Vagina (tissue), 2 donors: ENCODE data around the gene MRGPRF. TPM values are rescaled to one million over a fixed set of nuclear protein-coding genes. Genes with fewer than 3 reads are reported as not detected.

ENCODE experiments used
- DNase-seq, 2 donors: peaks; one replicate each; pipeline ENCODE4 v3.0.0-alpha.2; 2017; ENCODE audit errors: extremely low spot score in 2 of 2
- H3K27ac ChIP-seq: fragments of 200-600 bp; sonication (generic); one replicate; pipeline ENCODE4 v1.5.1; 2019
- H3K27me3 ChIP-seq: fragments of 200-600 bp; sonication (generic); one replicate; pipeline ENCODE4 v1.5.1; 2019
- H3K36me3 ChIP-seq, 2 donors: fragments of 200-600 bp; sonication (generic); one replicate each; pipeline ENCODE4 v1.5.1; 2017 to 2019
- H3K4me1 ChIP-seq: fragments of 200-600 bp; sonication (generic); one replicate; pipeline ENCODE4 v1.5.1; 2019
- H3K4me3 ChIP-seq, 2 donors: fragments of 200-600 bp; sonication (generic); 1 replicate in 1 of 2; 2 replicates in 1 of 2; pipeline ENCODE4 v1.5.1; 2016 to 2019
- H3K9me3 ChIP-seq: fragments of 200-600 bp; sonication (generic); one replicate; pipeline ENCODE4 v1.5.1; 2019
- CTCF ChIP-seq, 3 experiments: fragments of 450-650 bp in 2 of 3; fragments of 200-600 bp in 1 of 3; sonication (generic) in 1 of 3; IDR thresholded peaks; one replicate each; pipeline ENCODE4 v1.5.1; 2017 to 2019; ENCODE audit warnings: antibody characterized with exemption in 3 of 3, mild to moderate bottlenecking in 2 of 3, moderate library complexity in 2 of 3
- POLR2A ChIP-seq, 2 donors: fragments of 450-650 bp; IDR thresholded peaks; one replicate each; pipeline ENCODE4 v1.6.1; 2017; ENCODE audit warnings: antibody characterized with exemption in 2 of 2, mild to moderate bottlenecking in 2 of 2, moderate library complexity in 2 of 2
- POLR2AphosphoS5 ChIP-seq, 2 donors: sonication (generic); formaldehyde crosslinking; IDR thresholded peaks; one replicate each; pipeline ENCODE4 v1.9.0; 2017; ENCODE audit warnings: antibody characterized with exemption in 2 of 2, mild to moderate bottlenecking in 2 of 2, low read depth in 1 of 2; ENCODE audit not compliant: insufficient read depth in 1 of 2
- intact Hi-C: fragments of 100-400 bp; cut with DNase I; formaldehyde crosslinking; loops from one replicate; pipeline ENCODE4 v1.15.1; 2023
- total RNA-seq: library from RNA; depleted of rRNA; stranded (reverse); fragments of >200 nt; gene quantifications from one replicate; pipeline ENCODE4 v1.2.3, GENCODE V29; 2016

The MRGPRF gene
- total RNA-seq, 1 donor from 2014 or later = 84.5 TPM

DNA sequence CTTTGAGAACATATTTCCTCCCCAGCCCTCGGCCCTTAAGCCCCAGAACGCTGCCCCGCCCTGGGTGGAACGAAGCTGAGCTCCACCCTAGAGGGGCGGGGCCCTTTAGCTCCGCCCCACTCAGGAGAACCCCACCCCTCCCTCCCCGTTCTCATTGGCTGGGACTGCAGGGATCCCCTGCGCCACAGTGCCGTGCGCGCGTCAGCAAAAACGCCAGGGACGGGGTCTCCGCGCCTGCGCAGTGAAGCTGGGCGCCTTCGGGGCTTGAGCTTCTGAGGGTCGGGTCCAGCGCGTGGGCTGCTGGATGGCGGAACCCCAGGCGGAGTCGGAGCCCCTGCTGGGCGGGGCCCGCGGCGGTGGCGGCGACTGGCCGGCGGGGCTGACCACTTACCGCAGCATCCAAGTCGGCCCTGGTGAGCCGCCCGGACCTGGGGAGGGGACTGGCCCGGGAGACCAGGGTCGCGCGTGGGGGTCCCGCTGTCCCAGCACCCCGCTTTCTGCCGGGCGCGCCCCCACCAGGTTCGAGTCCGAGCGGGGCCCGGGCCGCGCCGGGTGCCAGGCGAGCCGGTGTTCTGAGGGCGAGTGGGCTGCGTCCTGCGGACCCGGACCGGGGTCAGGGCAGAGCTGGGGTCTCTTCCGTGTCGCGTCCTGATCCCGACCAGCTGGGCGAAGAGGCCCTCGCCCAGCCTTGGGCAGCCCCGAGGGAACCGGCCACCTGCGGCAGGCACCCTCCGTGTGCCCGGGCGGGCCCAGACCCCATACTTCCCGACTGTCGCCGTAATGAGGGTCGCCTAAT, 35.8 kb upstream of the MRGPRF start, which contains the start of gene TPCN2:
TSS of gene TPCN2 (plus strand) at position 239 of the 796 bp plus-strand sequence. CDS start at position 305, 66 bp downstream.
- intact Hi-C loops = loop anchor here (5.0 kb wide), 1 partner anchor 37 kb away; the partner anchor contains the start of gene MRGPRF
- H3K4me1 ChIP-seq = peaks cover 70% of the 10 kb centered on the region

DNA sequence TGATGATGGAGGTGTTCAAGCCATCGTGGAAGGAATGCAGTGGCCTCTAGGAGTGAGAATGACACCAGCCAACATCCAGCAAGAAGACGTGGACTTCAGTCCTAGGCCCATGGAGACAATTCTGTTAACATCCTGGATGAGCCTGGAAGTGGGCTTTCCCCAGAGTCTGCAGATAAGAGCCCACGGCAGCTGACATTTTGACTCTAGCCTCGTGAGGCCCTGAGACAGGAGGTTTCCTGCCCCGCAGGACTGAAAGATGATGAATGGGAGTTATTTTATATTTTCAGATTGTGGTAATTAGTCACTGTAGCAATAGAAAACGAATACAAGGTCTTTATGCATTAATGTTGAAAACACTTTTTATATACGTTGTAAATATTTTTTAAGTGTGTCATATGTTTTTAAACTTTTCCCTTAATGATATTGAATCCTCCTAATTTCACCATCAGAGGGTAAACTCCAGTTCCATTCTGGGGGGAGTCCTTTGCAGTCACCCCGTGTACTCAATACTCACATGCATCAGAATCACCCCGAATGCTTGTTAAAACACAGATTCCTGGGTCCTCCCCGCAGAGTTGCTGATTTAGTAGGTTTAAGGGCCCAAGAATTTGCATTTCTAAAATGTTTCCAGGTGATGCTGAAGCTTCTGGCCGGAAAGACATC, 35.1 kb upstream of the MRGPRF start:
- TF ChIP-seq CTCF (IDR thresholded peaks at IDR 0.05) (no peak), POLR2A (IDR thresholded peaks at IDR 0.05) (no peak), POLR2AphosphoS5 (IDR thresholded peaks at IDR 0.05; ENCODE audit: insufficient read depth in 1 of 2, low read depth in 1 of 2) (no peak)
- peaks cover 68% of the 10 kb centered on the region for H3K4me1 ChIP-seq
- DNase-seq = no peak
- no peaks in the 10 kb centered on the region for H3K27me3 ChIP-seq
- H3K36me3 ChIP-seq = no peaks in the 10 kb centered on the region
- H3K4me3 ChIP-seq = peak overlapping the region; percentile 96 to 98
- H3K27ac ChIP-seq = peak overlapping the region; percentile 97
- intact Hi-C loops = loop anchor here (5.0 kb wide), 1 partner anchor 36 kb away; the partner anchor contains the start of gene MRGPRF
- H3K9me3 ChIP-seq = no peaks in the 10 kb centered on the region

More for the DNA sequence above, 35.8 kb upstream of the MRGPRF start, which contains the start of gene TPCN2:
- H3K27me3 ChIP-seq = no peaks in the 10 kb centered on the region
- H3K27ac ChIP-seq = peak within 1 kb of the TSS; percentile 97
- TF ChIP-seq CTCF (IDR thresholded peaks at IDR 0.05) (no peak), POLR2AphosphoS5 (IDR thresholded peaks at IDR 0.05; ENCODE audit: insufficient read depth in 1 of 2, low read depth in 1 of 2) (peak; percentile 90 to 97), POLR2A (IDR thresholded peaks at IDR 0.05) (peak in 1 of 2 donors; percentile 79)
- no peaks in the 10 kb centered on the region for H3K36me3 ChIP-seq
- peak within 1 kb of the TSS; percentile 96 to 98 for H3K4me3 ChIP-seq
- peak in 1 of 2 donors; percentile 96 for DNase-seq
- no peaks in the 10 kb centered on the region for H3K9me3 ChIP-seq

DNA sequence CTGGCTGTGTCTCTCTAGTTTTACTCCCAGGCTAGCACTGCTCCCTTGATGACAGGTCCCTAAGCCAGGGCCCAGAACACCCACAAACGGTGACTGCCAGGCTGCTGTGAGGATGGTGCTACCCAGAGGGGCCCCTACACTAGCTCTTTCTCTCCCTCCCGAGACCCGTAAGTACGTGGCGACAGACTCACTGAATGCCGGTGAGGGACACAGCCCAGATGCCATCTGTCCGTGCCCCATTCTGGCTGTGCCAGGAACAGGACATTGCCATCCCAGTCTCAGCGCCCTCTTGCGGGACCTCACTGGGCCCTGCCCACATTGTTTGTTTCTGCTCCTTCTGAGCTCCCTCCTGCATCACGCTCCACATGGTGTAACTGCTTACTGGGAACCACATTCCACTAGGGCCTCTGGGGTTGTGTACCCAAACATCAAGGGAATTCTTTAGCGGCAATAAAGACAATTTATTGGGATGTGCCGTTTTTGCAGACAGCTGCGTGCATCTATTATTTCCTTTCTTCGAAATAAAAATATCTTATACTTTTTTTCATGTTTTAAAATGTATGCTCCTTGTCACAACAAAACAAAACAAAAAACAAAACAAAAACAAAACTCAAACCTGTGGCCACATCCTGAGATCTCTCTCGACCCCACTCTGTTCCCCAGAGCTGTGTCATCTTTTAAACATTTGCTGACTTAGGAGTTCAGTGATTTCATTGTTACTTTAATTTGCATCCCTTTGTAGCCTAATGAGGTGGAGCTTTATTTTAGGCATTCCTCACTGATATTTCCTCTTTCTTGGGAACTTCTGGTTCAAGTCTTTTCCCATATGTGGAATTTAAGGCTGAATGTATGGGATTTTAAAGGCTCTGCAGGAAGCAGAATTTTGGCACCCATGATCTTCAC, 31.3 kb upstream of the MRGPRF start:
- Histone ChIP-seq H3K27ac (peak overlapping the region; percentile 84), H3K36me3 (no peaks in the 10 kb centered on the region), H3K4me1 (peaks cover 47% of the 10 kb centered on the region), H3K27me3 (no peaks in the 10 kb centered on the region), H3K9me3 (no peaks in the 10 kb centered on the region), H3K4me3 (no peak overlapping the region)
- intact Hi-C loops = loop anchor here (5.0 kb wide), 1 partner anchor 32 kb away; the partner anchor contains the start of gene MRGPRF
- TF ChIP-seq CTCF (IDR thresholded peaks at IDR 0.05) (peak in 1 of 3 experiments; percentile 47), POLR2AphosphoS5 (IDR thresholded peaks at IDR 0.05; ENCODE audit: insufficient read depth in 1 of 2, low read depth in 1 of 2) (peak; percentile 79 to 85), POLR2A (IDR thresholded peaks at IDR 0.05) (no peak)
- DNase-seq = no peak

DNA sequence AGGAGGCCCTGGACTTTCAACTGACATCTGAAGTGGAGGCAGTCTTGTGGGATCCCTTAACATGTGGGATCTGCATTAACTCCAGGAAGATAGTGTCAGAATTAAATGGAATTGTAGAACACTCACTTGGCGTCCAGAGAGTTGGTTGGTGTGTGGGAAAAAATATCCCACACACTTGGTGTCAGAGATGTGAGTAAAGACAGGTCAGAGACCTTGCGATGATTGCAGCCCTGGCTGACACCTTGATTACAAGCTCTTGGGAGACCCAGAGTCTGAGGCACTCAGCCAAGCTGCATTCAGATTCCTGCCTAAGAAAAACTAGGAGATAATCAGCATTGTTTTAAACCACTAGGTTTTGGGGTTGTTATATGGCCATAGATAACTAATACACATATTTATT, 28.5 kb upstream of the MRGPRF start:
- intact Hi-C loops = no loop called here
- Histone ChIP-seq H3K27ac (peak overlapping the region; percentile 84), H3K27me3 (no peaks in the 10 kb centered on the region), H3K4me3 (no peak overlapping the region), H3K9me3 (no peaks in the 10 kb centered on the region), H3K36me3 (no peaks in the 10 kb centered on the region), H3K4me1 (peaks cover 37% of the 10 kb centered on the region)
- no peak for DNase-seq
- TF ChIP-seq POLR2A (IDR thresholded peaks at IDR 0.05) = no peak
- TF ChIP-seq POLR2AphosphoS5 (IDR thresholded peaks at IDR 0.05; ENCODE audit: insufficient read depth in 1 of 2, low read depth in 1 of 2) = no peak
- TF ChIP-seq CTCF (IDR thresholded peaks at IDR 0.05) = no peak
